ENCODE results near the gene SH3TC1.

SH3TC1 gene

DNA sequence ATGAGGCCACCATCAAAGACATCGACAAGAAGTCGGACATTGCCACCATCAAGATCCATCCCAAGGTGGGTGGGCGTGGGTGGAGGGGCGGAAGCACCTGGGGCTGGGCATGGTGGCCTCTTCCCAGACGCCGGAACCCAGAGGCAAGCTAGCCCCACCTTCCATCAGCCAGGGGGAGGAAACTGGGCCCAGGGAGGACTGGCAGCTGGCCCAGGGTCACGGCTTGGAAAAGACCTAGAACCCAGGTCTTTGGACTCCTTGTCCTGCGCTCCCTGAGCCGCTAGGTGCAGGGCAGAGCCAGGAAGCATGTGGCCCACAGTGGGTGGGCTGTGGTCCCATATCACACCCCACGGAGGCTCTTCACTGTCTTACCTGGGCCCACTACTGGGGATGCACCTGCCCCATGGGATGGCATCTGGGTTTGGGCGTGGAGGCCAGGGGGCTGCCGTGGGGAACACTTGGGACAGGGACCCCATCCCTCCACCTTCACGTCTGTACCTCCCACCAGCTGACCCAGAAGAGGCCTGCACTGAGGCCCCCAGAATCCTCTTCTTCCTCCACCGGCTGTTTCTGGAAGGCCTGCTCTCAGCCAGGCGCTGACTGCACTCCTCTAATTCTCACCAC lies 87.7 kb downstream of the SH3TC1 start:
- DNase-seq (ENCODE audit: low read depth in 2 of 2): no peak

GRCh38 chr4:8287343-8288280 lies 88.5 kb downstream of the SH3TC1 start:
- DNase-seq (ENCODE audit: low read depth in 2 of 2): no peak

- DNase-seq (ENCODE audit: low read depth in 2 of 2): no peak
Measured at GRCh38 chr4:8289151-8289750, 90.2 kb downstream of the SH3TC1 start.

DNA sequence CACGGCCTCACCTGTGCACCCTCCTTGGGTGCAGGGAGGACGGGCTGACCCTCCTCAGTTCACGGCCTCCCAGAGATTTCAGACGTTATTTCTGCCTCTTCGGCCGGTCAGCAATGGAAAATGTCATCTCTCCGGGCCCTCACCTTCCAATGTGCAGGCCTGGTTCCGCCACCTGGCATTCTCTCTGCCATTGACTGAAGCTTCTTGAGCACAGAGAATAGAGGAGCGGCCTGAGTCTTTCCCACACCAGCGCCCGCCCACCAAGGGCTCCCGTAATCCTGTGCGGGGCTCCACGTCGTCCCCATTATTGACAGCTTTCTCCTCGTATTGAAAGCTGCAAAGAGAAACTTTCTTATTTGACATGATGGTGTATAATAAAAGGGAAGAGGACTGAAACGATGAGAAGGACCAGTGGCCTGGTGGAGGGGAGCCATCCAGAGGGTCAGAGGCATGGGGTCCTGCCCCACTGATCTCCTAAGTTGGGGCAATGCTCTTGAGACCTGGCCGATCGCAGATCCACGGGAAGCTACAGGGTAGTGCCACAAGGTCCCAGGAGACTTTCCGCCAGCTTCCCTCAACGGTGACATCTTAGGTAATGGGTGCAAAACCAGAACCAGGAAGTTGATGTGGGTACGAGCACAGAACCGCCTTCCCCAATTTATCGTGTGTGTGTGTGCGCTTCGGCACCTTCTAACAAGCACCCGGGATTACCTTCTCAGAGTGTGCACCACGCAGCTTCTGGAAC lies 91.0 kb downstream of the SH3TC1 start:
- no peak for DNase-seq (ENCODE audit: low read depth in 2 of 2)

GRCh38 chr4:8290701-8290970 lies 91.5 kb downstream of the SH3TC1 start:
- no peak for DNase-seq (ENCODE audit: low read depth in 2 of 2)
